Measurements from ENCODE around the gene PITPNM3. TPM values are rescaled to one million over a fixed set of nuclear protein-coding genes. Genes with fewer than 3 reads are reported as not detected.

Gene PITPNM3
- total and polyA plus RNA-seq, 2 donors (not counting 1 experiment from before 2014, with no cell fraction given): 0.99 to 1.1 TPM

DNA sequence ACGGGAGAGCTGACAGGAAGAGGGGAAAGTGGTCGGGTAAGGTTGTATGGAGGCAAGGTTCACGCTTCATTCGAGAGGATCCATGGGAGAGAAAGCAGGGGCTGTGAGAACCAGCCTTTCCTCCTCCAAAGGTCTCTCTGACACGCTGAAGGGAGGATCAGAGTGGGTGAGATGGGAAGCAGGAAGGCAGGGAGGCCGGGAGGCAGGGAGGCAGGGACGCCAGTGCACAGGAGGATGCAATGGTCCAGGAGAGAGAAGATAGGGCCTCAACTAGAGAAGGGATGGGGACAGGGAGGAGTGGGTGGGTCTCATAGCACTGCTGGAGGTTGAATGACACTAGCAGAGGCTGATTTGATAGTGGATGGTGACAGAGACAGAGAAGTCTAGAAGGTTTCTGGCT lies 58.0 kb downstream of the PITPNM3 start:
- Histone ChIP-seq H3K27ac (ENCODE audit: insufficient read depth, low read length) (no peak overlapping the region), H3K36me3 (ENCODE audit: control insufficient read depth, insufficient read depth, low read length) (no peaks in the 10 kb centered on the region), H3K9me3 (ENCODE audit: control insufficient read depth, insufficient read depth, low read depth, low read length) (no peaks in the 10 kb centered on the region), H3K4me2 (ENCODE audit: extremely low read depth, insufficient read depth, low read length) (no peak overlapping the region), H3K4me1 (ENCODE audit: control insufficient read depth, extremely low read depth, insufficient read depth, low read length) (no peaks in the 10 kb centered on the region), H4K20me1 (ENCODE audit: control insufficient read depth, extremely low read depth, insufficient read depth, low read length) (no peaks in the 10 kb centered on the region), H3K79me2 (ENCODE audit: control insufficient read depth, insufficient read depth, low read length) (no peaks in the 10 kb centered on the region), H2AFZ (ENCODE audit: low read length) (no peak overlapping the region), H3K9ac (ENCODE audit: insufficient read depth, low read length) (no peak overlapping the region), H3K27me3 (ENCODE audit: control insufficient read depth, insufficient read depth, low read length) (peaks cover 16% of the 10 kb centered on the region), H3K4me3 (replicated peaks in 1 of 4; ENCODE audit: control extremely low read depth in 1 of 4, insufficient read depth in 1 of 4, low read depth in 3 of 4, low read length in 4 of 4) (no peak overlapping the region)
- TF ChIP-seq, protein P1, sequence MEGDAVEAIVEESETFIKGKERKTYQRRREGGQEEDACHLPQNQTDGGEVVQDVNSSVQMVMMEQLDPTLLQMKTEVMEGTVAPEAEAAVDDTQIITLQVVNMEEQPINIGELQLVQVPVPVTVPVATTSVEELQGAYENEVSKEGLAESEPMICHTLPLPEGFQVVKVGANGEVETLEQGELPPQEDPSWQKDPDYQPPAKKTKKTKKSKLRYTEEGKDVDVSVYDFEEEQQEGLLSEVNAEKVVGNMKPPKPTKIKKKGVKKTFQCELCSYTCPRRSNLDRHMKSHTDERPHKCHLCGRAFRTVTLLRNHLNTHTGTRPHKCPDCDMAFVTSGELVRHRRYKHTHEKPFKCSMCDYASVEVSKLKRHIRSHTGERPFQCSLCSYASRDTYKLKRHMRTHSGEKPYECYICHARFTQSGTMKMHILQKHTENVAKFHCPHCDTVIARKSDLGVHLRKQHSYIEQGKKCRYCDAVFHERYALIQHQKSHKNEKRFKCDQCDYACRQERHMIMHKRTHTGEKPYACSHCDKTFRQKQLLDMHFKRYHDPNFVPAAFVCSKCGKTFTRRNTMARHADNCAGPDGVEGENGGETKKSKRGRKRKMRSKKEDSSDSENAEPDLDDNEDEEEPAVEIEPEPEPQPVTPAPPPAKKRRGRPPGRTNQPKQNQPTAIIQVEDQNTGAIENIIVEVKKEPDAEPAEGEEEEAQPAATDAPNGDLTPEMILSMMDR (conservative IDR thresholded peaks at IDR 0.05 in 1 of 2, IDR thresholded peaks at IDR 0.05 in 1 of 2; ENCODE audit: low read depth in 1 of 2, low read length in 2 of 2): no peak
- no peak for TF ChIP-seq EZH2 (IDR thresholded peaks at IDR 0.05; ENCODE audit: low read length, missing control alignments)
- no peak for DNase-seq (ENCODE audit: low read depth in 2 of 2)

DNA sequence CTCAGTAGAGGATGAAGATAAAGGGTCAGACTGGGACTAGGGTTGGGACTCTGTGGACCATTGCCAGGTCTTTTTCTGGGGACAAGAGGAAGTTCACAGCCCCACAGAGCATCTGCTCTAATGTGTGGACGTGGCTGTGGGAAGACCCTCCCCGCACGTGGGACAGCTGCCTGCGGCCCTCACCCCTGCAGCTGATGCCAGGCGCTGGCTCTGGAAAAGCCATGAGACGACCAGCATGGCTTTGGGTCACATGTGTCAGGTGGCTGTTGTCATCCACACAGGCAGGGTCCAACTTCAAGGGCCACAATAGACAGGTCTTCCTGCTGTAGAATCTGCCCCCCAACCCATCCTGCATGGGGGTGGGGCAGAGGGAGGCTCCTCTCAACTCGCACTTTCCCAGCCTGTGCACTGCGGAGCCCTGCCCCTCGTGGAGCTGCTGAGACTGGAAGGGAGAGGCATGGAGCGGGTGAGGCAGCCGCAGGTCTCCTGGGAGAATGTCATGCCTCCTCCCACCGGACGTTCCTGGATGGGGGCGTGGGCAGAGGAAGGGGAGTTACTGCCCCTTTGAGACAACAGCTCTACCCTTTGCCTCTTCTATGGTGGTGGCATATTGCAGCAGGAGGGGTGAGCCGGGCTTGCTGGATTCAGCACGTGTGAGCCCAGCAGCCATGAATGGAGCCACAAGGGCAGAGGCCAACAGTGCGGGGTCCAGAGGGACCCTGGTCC lies 58.7 kb downstream of the PITPNM3 start:
- no peak overlapping the region for H3K27ac ChIP-seq (ENCODE audit: insufficient read depth, low read length)
- no peaks in the 10 kb centered on the region for H3K9me3 ChIP-seq (ENCODE audit: control insufficient read depth, insufficient read depth, low read depth, low read length)
- H3K36me3 ChIP-seq (ENCODE audit: control insufficient read depth, insufficient read depth, low read length): no peaks in the 10 kb centered on the region
- no peak overlapping the region for H3K4me2 ChIP-seq (ENCODE audit: extremely low read depth, insufficient read depth, low read length)
- no peaks in the 10 kb centered on the region for H3K79me2 ChIP-seq (ENCODE audit: control insufficient read depth, insufficient read depth, low read length)
- DNase-seq (ENCODE audit: low read depth in 2 of 2): no peak
- TF ChIP-seq, protein P1 (conservative IDR thresholded peaks at IDR 0.05 in 1 of 2, IDR thresholded peaks at IDR 0.05 in 1 of 2; ENCODE audit: low read depth in 1 of 2, low read length in 2 of 2): no peak
- TF ChIP-seq EZH2 (IDR thresholded peaks at IDR 0.05; ENCODE audit: low read length, missing control alignments): no peak
- H3K4me1 ChIP-seq (ENCODE audit: control insufficient read depth, extremely low read depth, insufficient read depth, low read length): no peaks in the 10 kb centered on the region
- peaks cover 16% of the 10 kb centered on the region for H3K27me3 ChIP-seq (ENCODE audit: control insufficient read depth, insufficient read depth, low read length)
- no peaks in the 10 kb centered on the region for H4K20me1 ChIP-seq (ENCODE audit: control insufficient read depth, extremely low read depth, insufficient read depth, low read length)
- H3K9ac ChIP-seq (ENCODE audit: insufficient read depth, low read length): no peak overlapping the region
- H3K4me3 ChIP-seq (replicated peaks in 1 of 4; ENCODE audit: control extremely low read depth in 1 of 4, insufficient read depth in 1 of 4, low read depth in 3 of 4, low read length in 4 of 4): no peak overlapping the region
- H2AFZ ChIP-seq (ENCODE audit: low read length): no peak overlapping the region

DNA sequence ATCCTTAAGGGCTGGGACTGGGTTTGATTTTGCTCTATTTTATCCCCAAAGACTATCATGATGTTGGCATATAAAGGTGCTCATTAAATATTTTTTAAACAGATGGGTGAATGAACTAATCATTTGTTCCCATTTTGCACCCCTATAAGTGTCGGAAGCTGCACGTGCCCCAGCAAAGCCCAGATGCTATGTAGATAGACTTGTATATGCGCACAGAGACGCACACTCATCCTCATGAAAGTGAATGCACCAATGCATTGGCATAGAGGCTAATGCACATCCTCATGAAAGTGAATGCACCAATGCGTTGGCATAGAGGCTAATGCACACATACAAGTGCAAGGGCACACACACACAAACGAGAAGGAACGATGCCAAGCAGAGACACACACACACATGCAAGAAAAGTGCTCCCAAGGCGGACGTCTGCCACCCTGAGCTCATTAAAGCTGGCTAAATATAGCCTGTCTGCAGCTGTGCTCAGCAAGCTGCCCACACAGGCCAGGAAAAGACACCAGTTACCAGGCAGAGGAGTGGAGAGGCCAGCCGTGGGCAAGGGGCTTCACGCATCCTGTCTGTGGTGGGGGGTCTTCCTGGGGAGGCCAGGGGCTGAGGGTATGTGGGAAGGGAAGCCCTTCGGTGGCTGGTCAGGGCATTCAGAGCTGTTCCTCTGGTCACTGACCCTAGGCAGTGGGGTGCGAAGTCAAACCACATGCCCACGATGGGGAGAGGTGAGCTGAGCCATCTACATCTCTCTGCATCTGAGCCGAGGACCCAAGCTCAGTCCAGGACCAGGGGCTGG lies 59.5 kb downstream of the PITPNM3 start:
- no peaks in the 10 kb centered on the region for H3K36me3 ChIP-seq (ENCODE audit: control insufficient read depth, insufficient read depth, low read length)
- no peak overlapping the region for H3K4me3 ChIP-seq (replicated peaks in 1 of 4; ENCODE audit: control extremely low read depth in 1 of 4, insufficient read depth in 1 of 4, low read depth in 3 of 4, low read length in 4 of 4)
- no peak overlapping the region for H3K9ac ChIP-seq (ENCODE audit: insufficient read depth, low read length)
- no peak overlapping the region for H3K27ac ChIP-seq (ENCODE audit: insufficient read depth, low read length)
- TF ChIP-seq, protein P1 (conservative IDR thresholded peaks at IDR 0.05 in 1 of 2, IDR thresholded peaks at IDR 0.05 in 1 of 2; ENCODE audit: low read depth in 1 of 2, low read length in 2 of 2): no peak
- no peak for TF ChIP-seq EZH2 (IDR thresholded peaks at IDR 0.05; ENCODE audit: low read length, missing control alignments)
- no peak overlapping the region for H3K4me2 ChIP-seq (ENCODE audit: extremely low read depth, insufficient read depth, low read length)
- H2AFZ ChIP-seq (ENCODE audit: low read length): no peak overlapping the region
- no peak for DNase-seq (ENCODE audit: low read depth in 2 of 2)
- H3K4me1 ChIP-seq (ENCODE audit: control insufficient read depth, extremely low read depth, insufficient read depth, low read length): no peaks in the 10 kb centered on the region
- no peaks in the 10 kb centered on the region for H3K79me2 ChIP-seq (ENCODE audit: control insufficient read depth, insufficient read depth, low read length)
- H4K20me1 ChIP-seq (ENCODE audit: control insufficient read depth, extremely low read depth, insufficient read depth, low read length): no peaks in the 10 kb centered on the region
- H3K27me3 ChIP-seq (ENCODE audit: control insufficient read depth, insufficient read depth, low read length): peaks cover 16% of the 10 kb centered on the region
- H3K9me3 ChIP-seq (ENCODE audit: control insufficient read depth, insufficient read depth, low read depth, low read length): no peaks in the 10 kb centered on the region

All from fibroblast of lung (primary cell).